Uterus (tissue), 2 donors: ENCODE data around the gene TBX2.

Source experiments
- CTCF ChIP-seq, 4 experiments: fragments of 200-600 bp in 2 of 4; fragments of 450-650 bp in 2 of 4; sonication (generic) in 2 of 4; IDR thresholded peaks; one replicate each; pipeline ENCODE4 v1.5.1; 2016 to 2019; ENCODE audit warnings: antibody characterized with exemption in 4 of 4, mild to moderate bottlenecking in 2 of 4, moderate library complexity in 1 of 4
- POLR2A ChIP-seq, 2 donors: fragments of 450-650 bp; IDR thresholded peaks; one replicate each; pipeline ENCODE4 v1.6.1; 2016; ENCODE audit warnings: antibody characterized with exemption in 2 of 2, mild to moderate bottlenecking in 1 of 2, moderate library complexity in 1 of 2

GRCh38 chr17:61425682-61426481 lies 26.2 kb downstream of the TBX2 start:
- TF ChIP-seq CTCF (IDR thresholded peaks at IDR 0.05) (no peak), POLR2A (IDR thresholded peaks at IDR 0.05) (no peak)
